HepG2 (cell line): ENCODE results near the gene ITGAX. TPM values are rescaled to one million over a fixed set of nuclear protein-coding genes. Genes with fewer than 3 reads are reported as not detected.

Source experiments
- DMAP1 ChIP-seq: IDR thresholded peaks from 2 replicates; pipeline ENCODE4 v1.6.1; 2016
- GABPA ChIP-seq, 2 experiments: IDR thresholded peaks; 2 replicates each; pipeline ENCODE4 v1.6.1; 2011 to 2016; ENCODE audit warnings: low read depth in 2 of 2, low read length in 1 of 2, missing biosample characterization in 1 of 2, missing genetic modification characterization in 1 of 2
- KDM5B ChIP-seq: sonication (generic); formaldehyde crosslinking; IDR thresholded peaks from 2 replicates; pipeline ENCODE4 v1.4.0; 2020; ENCODE audit warnings: missing genetic modification reagents, mild to moderate bottlenecking, borderline replicate concordance
- MXD4 ChIP-seq: IDR thresholded peaks from 2 replicates; pipeline ENCODE4 v1.6.1; 2016; ENCODE audit warnings: mild to moderate bottlenecking, missing biosample characterization, missing genetic modification reagents
- NR2F6 ChIP-seq, 2 experiments: IDR thresholded peaks; 2 replicates each; pipeline ENCODE4 v1.6.1; 2016; ENCODE audit warnings: antibody characterized with exemption in 1 of 2, mild to moderate bottlenecking in 1 of 2
- RFX1 ChIP-seq: fragments of 450-650 bp; IDR thresholded peaks from 2 replicates; pipeline ENCODE4 v1.6.1; 2017
- SOX5 ChIP-seq: IDR thresholded peaks from 2 replicates; pipeline ENCODE4 v1.6.1; 2016; ENCODE audit warnings: borderline replicate concordance
- ZNF263 ChIP-seq: sonication (generic); formaldehyde crosslinking; IDR thresholded peaks from 2 replicates; pipeline ENCODE4 v1.4.0; 2020; ENCODE audit warnings: missing genetic modification reagents
- ZNF460 ChIP-seq: sonication (generic); formaldehyde crosslinking; IDR thresholded peaks from 2 replicates; pipeline ENCODE4 v1.5.1; 2020; ENCODE audit warnings: missing genetic modification reagents, mild to moderate bottlenecking, borderline replicate concordance
- ZNF766 ChIP-seq: sonication (generic); formaldehyde crosslinking; IDR thresholded peaks from 2 replicates; pipeline ENCODE4 v1.5.0; 2020; ENCODE audit warnings: missing genetic modification reagents, borderline replicate concordance
- ZNF772 ChIP-seq: sonication (generic); formaldehyde crosslinking; IDR thresholded peaks from 2 replicates; pipeline ENCODE4 v1.5.0; 2020; ENCODE audit warnings: mild to moderate bottlenecking, missing genetic modification reagents
- ZNF792 ChIP-seq: IDR thresholded peaks from 2 replicates; pipeline ENCODE4 v1.6.1; 2016
- ZNF83 ChIP-seq: sonication (generic); formaldehyde crosslinking; IDR thresholded peaks from 2 replicates; pipeline ENCODE4 v1.4.0; 2020; ENCODE audit warnings: missing genetic modification reagents, mild to moderate bottlenecking, borderline replicate concordance
- ZSCAN9 ChIP-seq: IDR thresholded peaks from 2 replicates; pipeline ENCODE4 v1.6.1; 2016; ENCODE audit warnings: borderline replicate concordance
- polyA plus RNA-seq, 8 experiments: library from polyadenylated mRNA; depleted of rRNA in 3 of 8; stranded (reverse) in 7 of 8; unstranded in 1 of 8; fragments of >200 nt; fragmentation: Illumina TruSeq in 4 of 8; extraction: Trizol in 4 of 8; gene quantifications; 2 replicates each; pipeline versions ENCODE4 v1.2.1 to v1.2.3, GENCODE V29; 2011 to 2016; ENCODE audit warnings: low read depth in 4 of 8, missing spikeins in 1 of 8, mixed read lengths in 1 of 8; ENCODE audit not compliant: insufficient read depth in 1 of 8
- total RNA-seq, 5 experiments: library from RNA; depleted of rRNA; stranded (reverse); fragments of >200 nt; fragmentation: Illumina TruSeq; extraction: Trizol; gene quantifications; 2 replicates each; pipeline ENCODE4 v1.2.3, GENCODE V29; 2016; ENCODE audit warnings: low read depth in 1 of 5
- TF ChIP-seq, protein P1 (sequence below): sonication (generic); formaldehyde crosslinking; IDR thresholded peaks from 2 replicates; pipeline ENCODE4 v1.4.0; 2020; ENCODE audit warnings: missing genetic modification reagents
- TF ChIP-seq, protein P2 (sequence below): sonication (generic); formaldehyde crosslinking; IDR thresholded peaks from 2 replicates; pipeline ENCODE4 v1.4.0; 2020; ENCODE audit warnings: missing genetic modification reagents
- TF ChIP-seq, protein P3 (sequence below): sonication (generic); formaldehyde crosslinking; IDR thresholded peaks from 2 replicates; pipeline ENCODE4 v1.5.0; 2020; ENCODE audit warnings: missing genetic modification reagents, mild to moderate bottlenecking, borderline replicate concordance
- TF ChIP-seq, protein P4 (sequence below): IDR thresholded peaks from 2 replicates; pipeline ENCODE4 v1.6.1; 2012; ENCODE audit warnings: inconsistent platforms
- TF ChIP-seq, protein P5 (sequence below): sonication (generic); formaldehyde crosslinking; IDR thresholded peaks from 2 replicates; pipeline ENCODE4 v1.8.1; 2022; ENCODE audit warnings: low read depth, mild to moderate bottlenecking, missing genetic modification reagents

ITGAX gene
- total and polyA plus RNA-seq, 2 of the 13 experiments (the other 11 are each of a cell fraction or from before 2014, with no cell fraction given) = 0.32 TPM; not detected in 1

DNA sequence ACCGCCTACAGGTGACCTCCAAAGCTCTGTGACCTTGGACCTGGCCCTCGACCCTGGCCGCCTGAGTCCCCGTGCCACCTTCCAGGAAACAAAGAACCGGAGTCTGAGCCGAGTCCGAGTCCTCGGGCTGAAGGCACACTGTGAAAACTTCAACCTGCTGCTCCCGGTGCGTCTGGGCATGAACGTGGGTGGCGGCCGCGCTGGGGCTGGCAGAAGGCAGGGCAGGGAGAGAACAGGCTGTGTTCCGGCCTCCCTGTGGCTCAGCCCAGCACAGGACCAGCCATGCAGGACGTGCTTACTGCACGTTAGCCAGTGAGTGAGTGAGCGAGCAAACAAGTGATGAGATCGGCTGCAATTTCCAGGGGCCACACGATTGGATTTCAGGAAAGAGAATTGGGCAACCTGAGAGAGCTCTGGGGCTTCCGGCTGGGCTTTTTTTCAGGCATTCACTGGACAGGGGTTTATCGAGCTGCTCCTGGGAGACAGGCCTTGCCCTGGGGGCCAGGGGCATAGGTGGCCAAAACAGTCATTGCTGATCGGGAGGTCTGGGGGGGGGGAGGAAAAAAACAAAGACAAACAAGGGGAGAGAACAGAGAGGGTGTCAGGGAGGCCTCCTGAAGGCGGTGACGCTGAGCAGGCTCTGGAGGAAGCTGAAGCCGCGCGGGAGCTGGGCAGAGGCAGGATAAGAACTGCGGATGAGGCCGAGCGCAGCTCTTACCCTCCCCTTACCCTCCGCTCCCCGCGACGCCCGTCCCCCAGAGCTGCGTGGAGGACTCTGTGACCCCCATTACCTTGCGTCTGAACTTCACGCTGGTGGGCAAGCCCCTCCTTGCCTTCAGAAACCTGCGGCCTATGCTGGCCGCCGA is 16.9 kb downstream of the ITGAX start (continued):
- TF ChIP-seq ZSCAN9 (CRISPR knock-in tag) (0 out of 2 replicates have a peak, but pooled peaks have one; percentile 21), ZNF83 (no peak), ZNF263 (0 out of 2 replicates have a peak, but pooled peaks have one; percentile 12), SOX5 (peak; percentile 46; the same call in 1 of the 2 replicates), KDM5B (peak; percentile 57; the same call in 1 of the 2 replicates), NR2F6 (IDR thresholded peaks at IDR 0.05) (0 out of 2 replicates have a peak, but pooled peaks have one; percentile 10), NR2F6 (CRISPR knock-in tag; IDR thresholded peaks at IDR 0.05) (peak; percentile 40; the same call in 1 of the 2 replicates), MXD4 (no peak; the same call in 1 of the 2 replicates), ZNF792 (CRISPR knock-in tag) (peak; percentile 67; the same call in 1 of the 2 replicates), ZNF460 (CRISPR knock-in tag) (peak; percentile 39; the same call in 1 of the 2 replicates), RFX1 (no peak), ZNF772 (CRISPR knock-in tag) (no peak; the same call in none of the 2 replicates), GABPA (IDR thresholded peaks at IDR 0.05; ENCODE audit: low read depth, low read length) (no peak), GABPA (CRISPR knock-in tag; IDR thresholded peaks at IDR 0.05; ENCODE audit: low read depth) (peak; percentile 53), ZNF766 (peak; percentile 87), DMAP1 (0 out of 2 replicates have a peak, but pooled peaks have one; percentile 24)
- TF ChIP-seq, protein P1, sequence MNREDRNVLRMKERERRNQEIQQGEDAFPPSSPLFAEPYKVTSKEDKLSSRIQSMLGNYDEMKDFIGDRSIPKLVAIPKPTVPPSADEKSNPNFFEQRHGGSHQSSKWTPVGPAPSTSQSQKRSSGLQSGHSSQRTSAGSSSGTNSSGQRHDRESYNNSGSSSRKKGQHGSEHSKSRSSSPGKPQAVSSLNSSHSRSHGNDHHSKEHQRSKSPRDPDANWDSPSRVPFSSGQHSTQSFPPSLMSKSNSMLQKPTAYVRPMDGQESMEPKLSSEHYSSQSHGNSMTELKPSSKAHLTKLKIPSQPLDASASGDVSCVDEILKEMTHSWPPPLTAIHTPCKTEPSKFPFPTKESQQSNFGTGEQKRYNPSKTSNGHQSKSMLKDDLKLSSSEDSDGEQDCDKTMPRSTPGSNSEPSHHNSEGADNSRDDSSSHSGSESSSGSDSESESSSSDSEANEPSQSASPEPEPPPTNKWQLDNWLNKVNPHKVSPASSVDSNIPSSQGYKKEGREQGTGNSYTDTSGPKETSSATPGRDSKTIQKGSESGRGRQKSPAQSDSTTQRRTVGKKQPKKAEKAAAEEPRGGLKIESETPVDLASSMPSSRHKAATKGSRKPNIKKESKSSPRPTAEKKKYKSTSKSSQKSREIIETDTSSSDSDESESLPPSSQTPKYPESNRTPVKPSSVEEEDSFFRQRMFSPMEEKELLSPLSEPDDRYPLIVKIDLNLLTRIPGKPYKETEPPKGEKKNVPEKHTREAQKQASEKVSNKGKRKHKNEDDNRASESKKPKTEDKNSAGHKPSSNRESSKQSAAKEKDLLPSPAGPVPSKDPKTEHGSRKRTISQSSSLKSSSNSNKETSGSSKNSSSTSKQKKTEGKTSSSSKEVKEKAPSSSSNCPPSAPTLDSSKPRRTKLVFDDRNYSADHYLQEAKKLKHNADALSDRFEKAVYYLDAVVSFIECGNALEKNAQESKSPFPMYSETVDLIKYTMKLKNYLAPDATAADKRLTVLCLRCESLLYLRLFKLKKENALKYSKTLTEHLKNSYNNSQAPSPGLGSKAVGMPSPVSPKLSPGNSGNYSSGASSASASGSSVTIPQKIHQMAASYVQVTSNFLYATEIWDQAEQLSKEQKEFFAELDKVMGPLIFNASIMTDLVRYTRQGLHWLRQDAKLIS = no peak
- TF ChIP-seq, protein P2, sequence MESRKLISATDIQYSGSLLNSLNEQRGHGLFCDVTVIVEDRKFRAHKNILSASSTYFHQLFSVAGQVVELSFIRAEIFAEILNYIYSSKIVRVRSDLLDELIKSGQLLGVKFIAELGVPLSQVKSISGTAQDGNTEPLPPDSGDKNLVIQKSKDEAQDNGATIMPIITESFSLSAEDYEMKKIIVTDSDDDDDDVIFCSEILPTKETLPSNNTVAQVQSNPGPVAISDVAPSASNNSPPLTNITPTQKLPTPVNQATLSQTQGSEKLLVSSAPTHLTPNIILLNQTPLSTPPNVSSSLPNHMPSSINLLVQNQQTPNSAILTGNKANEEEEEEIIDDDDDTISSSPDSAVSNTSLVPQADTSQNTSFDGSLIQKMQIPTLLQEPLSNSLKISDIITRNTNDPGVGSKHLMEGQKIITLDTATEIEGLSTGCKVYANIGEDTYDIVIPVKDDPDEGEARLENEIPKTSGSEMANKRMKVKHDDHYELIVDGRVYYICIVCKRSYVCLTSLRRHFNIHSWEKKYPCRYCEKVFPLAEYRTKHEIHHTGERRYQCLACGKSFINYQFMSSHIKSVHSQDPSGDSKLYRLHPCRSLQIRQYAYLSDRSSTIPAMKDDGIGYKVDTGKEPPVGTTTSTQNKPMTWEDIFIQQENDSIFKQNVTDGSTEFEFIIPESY (CRISPR knock-in tag) = peak; percentile 61; the same call in 1 of the 2 replicates
- TF ChIP-seq, protein P3, sequence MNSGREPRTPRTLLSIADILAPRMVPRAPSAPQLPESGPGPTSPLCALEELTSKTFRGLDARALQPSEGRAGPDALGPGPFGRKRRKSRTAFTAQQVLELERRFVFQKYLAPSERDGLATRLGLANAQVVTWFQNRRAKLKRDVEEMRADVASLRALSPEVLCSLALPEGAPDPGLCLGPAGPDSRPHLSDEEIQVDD (CRISPR knock-in tag) = 0 out of 2 replicates have a peak, but pooled peaks have one; percentile 27
- TF ChIP-seq, protein P4, sequence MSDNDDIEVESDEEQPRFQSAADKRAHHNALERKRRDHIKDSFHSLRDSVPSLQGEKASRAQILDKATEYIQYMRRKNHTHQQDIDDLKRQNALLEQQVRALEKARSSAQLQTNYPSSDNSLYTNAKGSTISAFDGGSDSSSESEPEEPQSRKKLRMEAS = peak; percentile 60; the same call in 1 of the 2 replicates
- TF ChIP-seq, protein P5, sequence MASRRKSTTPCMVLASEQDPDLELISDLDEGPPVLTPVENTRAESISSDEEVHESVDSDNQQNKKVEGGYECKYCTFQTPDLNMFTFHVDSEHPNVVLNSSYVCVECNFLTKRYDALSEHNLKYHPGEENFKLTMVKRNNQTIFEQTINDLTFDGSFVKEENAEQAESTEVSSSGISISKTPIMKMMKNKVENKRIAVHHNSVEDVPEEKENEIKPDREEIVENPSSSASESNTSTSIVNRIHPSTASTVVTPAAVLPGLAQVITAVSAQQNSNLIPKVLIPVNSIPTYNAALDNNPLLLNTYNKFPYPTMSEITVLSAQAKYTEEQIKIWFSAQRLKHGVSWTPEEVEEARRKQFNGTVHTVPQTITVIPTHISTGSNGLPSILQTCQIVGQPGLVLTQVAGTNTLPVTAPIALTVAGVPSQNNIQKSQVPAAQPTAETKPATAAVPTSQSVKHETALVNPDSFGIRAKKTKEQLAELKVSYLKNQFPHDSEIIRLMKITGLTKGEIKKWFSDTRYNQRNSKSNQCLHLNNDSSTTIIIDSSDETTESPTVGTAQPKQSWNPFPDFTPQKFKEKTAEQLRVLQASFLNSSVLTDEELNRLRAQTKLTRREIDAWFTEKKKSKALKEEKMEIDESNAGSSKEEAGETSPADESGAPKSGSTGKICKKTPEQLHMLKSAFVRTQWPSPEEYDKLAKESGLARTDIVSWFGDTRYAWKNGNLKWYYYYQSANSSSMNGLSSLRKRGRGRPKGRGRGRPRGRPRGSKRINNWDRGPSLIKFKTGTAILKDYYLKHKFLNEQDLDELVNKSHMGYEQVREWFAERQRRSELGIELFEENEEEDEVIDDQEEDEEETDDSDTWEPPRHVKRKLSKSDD (CRISPR knock-in tag) = no peak
